Transverse colon (tissue), 4 donors: ENCODE measurements around the gene IL17C. TPM values are rescaled to one million over a fixed set of nuclear protein-coding genes. Genes with fewer than 3 reads are reported as not detected.

Experiments
- DNase-seq: peaks from one replicate; pipeline ENCODE4 v3.0.0-alpha.2; 2019
- H3K27ac ChIP-seq, 4 donors: fragments of 200-600 bp; sonication (generic); 2 replicates each; pipeline ENCODE4 v1.5.1; 2016 to 2018; ENCODE audit warnings: inconsistent platforms in 4 of 4
- H3K27me3 ChIP-seq: fragments of 200-600 bp; sonication (generic); 2 replicates; pipeline ENCODE4 v1.5.1; 2017; ENCODE audit warnings: inconsistent platforms
- H3K36me3 ChIP-seq, 4 donors: fragments of 200-600 bp; sonication (generic); 2 replicates each; pipeline ENCODE4 v1.5.1; 2017 to 2019; ENCODE audit warnings: inconsistent platforms in 4 of 4
- H3K4me1 ChIP-seq, 4 donors: fragments of 200-600 bp; sonication (generic); 2 replicates each; pipeline ENCODE4 v1.5.1; 2017 to 2020; ENCODE audit warnings: inconsistent platforms in 4 of 4
- H3K4me3 ChIP-seq, 4 donors: fragments of 200-600 bp; sonication (generic); 1 replicate in 1 of 4; 2 replicates in 3 of 4; pipeline versions ENCODE4 v1.5.1 to v1.6.1; 2017 to 2019; ENCODE audit warnings: inconsistent platforms in 4 of 4
- H3K9me3 ChIP-seq, 2 donors: fragments of 200-600 bp; sonication (generic); 2 replicates each; pipeline ENCODE4 v1.5.1; 2017 to 2019; ENCODE audit warnings: inconsistent platforms in 2 of 2
- CTCF ChIP-seq, 5 experiments: fragments of 200-600 bp in 3 of 5; fragments of 450-650 bp in 2 of 5; sonication (generic) in 3 of 5; IDR thresholded peaks; 1 replicate in 2 of 5; 2 replicates in 3 of 5; pipeline ENCODE4 v1.5.1; 2016 to 2017; ENCODE audit warnings: antibody characterized with exemption in 5 of 5, inconsistent platforms in 3 of 5, mild to moderate bottlenecking in 2 of 5, moderate library complexity in 1 of 5
- EP300 ChIP-seq: sonication (generic); formaldehyde crosslinking; IDR thresholded peaks from one replicate; pipeline ENCODE4 v1.6.1; 2017; ENCODE audit warnings: antibody characterized with exemption, low read depth
- POLR2A ChIP-seq: fragments of 450-650 bp; IDR thresholded peaks from one replicate; pipeline ENCODE4 v1.6.1; 2016; ENCODE audit warnings: antibody characterized with exemption, mild to moderate bottlenecking, moderate library complexity
- POLR2AphosphoS5 ChIP-seq, 3 donors: sonication (generic); formaldehyde crosslinking; IDR thresholded peaks; one replicate each; pipeline ENCODE4 v1.6.1; 2016; ENCODE audit warnings: antibody characterized with exemption in 3 of 3
- WGBS, 2 donors: methylation state at CpG; one replicate each; pipeline ENCODE4 v1.1.5; 2018; ENCODE audit warnings: low coverage in 1 of 2; 5-methylcytosine and 5-hydroxymethylcytosine counted together
- in situ Hi-C, 4 donors: fragments of 200-750 bp; cut with MboI; loops; one replicate each; pipeline versions ENCODE4 v1.15.0 to v1.15.1; 2017; ENCODE audit warnings: low sequenced_read_pairs in 3 of 4, low pct_ligation_motif_present in 1 of 4, low pct_unique_long_range_greater_than_20kb in 1 of 4
- intact Hi-C: fragments of 100-400 bp; cut with DNase I; formaldehyde crosslinking; loops from one replicate; pipeline ENCODE4 v1.15.1; 2023; ENCODE audit warnings: low total_unique reads
- total RNA-seq, 4 donors: library from RNA; depleted of rRNA; stranded (reverse); fragments of >200 nt; gene quantifications; one replicate each; pipeline ENCODE4 v1.1.0, GENCODE V29; 2016

The IL17C gene
- total RNA-seq, 4 donors from 2014 or later: not detected

- 80 to 94% methylated on average over 2 to 19 of the region's 19 CpGs for WGBS, 2 donors
- peak overlapping the region in 1 of 4 donors; percentile 80 for H3K27ac ChIP-seq
Measured at GRCh38 chr16:88614818-88615580, 23.4 kb upstream of the IL17C start.

GRCh38 chr16:88616320-88616719 is 22.1 kb upstream of the IL17C start:
- no peak overlapping the region for H3K4me3 ChIP-seq
- peaks cover 0 to 7% (median 3%) of the 10 kb centered on the region in 4 donors for H3K36me3 ChIP-seq
- H3K27me3 ChIP-seq: no peaks in the 10 kb centered on the region
- H3K27ac ChIP-seq: peak overlapping the region; percentile 40 to 80 (median 54)
- DNase-seq: peak; percentile 87
- TF ChIP-seq EP300 (no peak), POLR2AphosphoS5 (IDR thresholded peaks at IDR 0.05) (peak in 2 of 3 donors; percentile 9 to 33)
- 55 to 68% methylated on average over 2 to 13 of the region's 13 CpGs for WGBS, 2 donors
- intact Hi-C loops: no loop called here
- H3K9me3 ChIP-seq: no peaks in the 10 kb centered on the region
- in situ Hi-C loops: no loop called here
- peaks cover 14 to 44% (median 29%) of the 10 kb centered on the region in 4 donors for H3K4me1 ChIP-seq

More at GRCh38 chr16:88614818-88615580, 23.4 kb upstream of the IL17C start:
- DNase-seq: no peak
- Histone ChIP-seq H3K9me3 (no peaks in the 10 kb centered on the region), H3K27me3 (no peaks in the 10 kb centered on the region), H3K4me3 (no peak overlapping the region), H3K4me1 (peaks cover 14 to 43% (median 29%) of the 10 kb centered on the region in 4 donors), H3K36me3 (peaks cover 0 to 16% (median 4%) of the 10 kb centered on the region in 4 donors)
- TF ChIP-seq CTCF (IDR thresholded peaks at IDR 0.05) (no peak), POLR2A (no peak), POLR2AphosphoS5 (IDR thresholded peaks at IDR 0.05) (no peak), EP300 (no peak)
- in situ Hi-C loops (no loop called here), intact Hi-C loops (no loop called here)

GRCh38 chr16:88616736-88617135 is 21.6 kb upstream of the IL17C start:
- H3K36me3 ChIP-seq: peaks cover 0 to 7% (median 1%) of the 10 kb centered on the region in 4 donors
- intact Hi-C loops: no loop called here
- in situ Hi-C loops: no loop called here
- DNase-seq: no peak
- WGBS, 2 donors: 89% methylated on average over 12 of the region's 12 CpGs; no CpG with 5 or more reads in 1 of the 2 donors
- TF ChIP-seq POLR2A (no peak), EP300 (no peak), CTCF (IDR thresholded peaks at IDR 0.05) (no peak), POLR2AphosphoS5 (IDR thresholded peaks at IDR 0.05) (no peak)
- H3K4me3 ChIP-seq: no peak overlapping the region
- H3K27me3 ChIP-seq: no peaks in the 10 kb centered on the region
- peak overlapping the region; percentile 40 to 80 (median 54) for H3K27ac ChIP-seq
- no peaks in the 10 kb centered on the region for H3K9me3 ChIP-seq
- H3K4me1 ChIP-seq: peaks cover 14 to 44% (median 29%) of the 10 kb centered on the region in 4 donors

- in situ Hi-C loops (no loop called here), intact Hi-C loops (no loop called here)
- Histone ChIP-seq H3K27me3 (no peaks in the 10 kb centered on the region), H3K4me1 (peaks cover 14 to 44% (median 29%) of the 10 kb centered on the region in 4 donors), H3K4me3 (no peak overlapping the region), H3K27ac (peak overlapping the region in 3 of 4 donors; percentile 52 to 80 (median 64)), H3K36me3 (peaks cover 0 to 6% (median 2%) of the 10 kb centered on the region in 4 donors), H3K9me3 (no peaks in the 10 kb centered on the region)
- peak; percentile 53 for DNase-seq
- 73 to 75% methylated on average over 3 to 20 of the region's 20 CpGs for WGBS, 2 donors
- TF ChIP-seq EP300 (no peak), POLR2AphosphoS5 (IDR thresholded peaks at IDR 0.05) (peak in 1 of 3 donors; percentile 30), CTCF (IDR thresholded peaks at IDR 0.05) (no peak), POLR2A (no peak)
Measured at GRCh38 chr16:88617268-88618031, 20.9 kb upstream of the IL17C start.
